ENCODE measurements around the gene FAM13A. TPM values are rescaled to one million over a fixed set of nuclear protein-coding genes. Genes with fewer than 3 reads are reported as not detected.

Gene FAM13A
- total and polyA plus RNA-seq, 9 of the 15 experiments (the other 6 are each of a cell fraction or from before 2014, with no cell fraction given): 11.3 to 23.3 (median 14.7) TPM

DNA sequence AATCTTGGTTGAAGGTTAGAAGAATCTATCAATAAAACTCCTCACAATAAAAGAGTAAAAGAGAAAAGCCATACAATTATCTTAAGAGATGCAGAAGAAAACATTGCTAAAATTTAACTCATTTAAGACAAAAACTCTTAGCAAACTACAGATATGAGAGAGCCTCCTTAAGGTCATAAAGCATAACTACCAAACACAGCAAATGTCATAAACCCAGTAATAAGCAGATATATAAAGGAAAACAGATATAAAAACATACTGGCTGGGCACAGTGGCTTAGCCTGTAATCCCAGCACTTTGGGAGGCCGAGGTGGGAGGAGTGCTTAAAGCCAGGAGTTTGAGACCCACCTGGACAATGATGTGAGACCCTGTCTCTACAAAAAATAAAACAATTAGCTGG lies 165.3 kb downstream of the FAM13A start:
- no peaks in the 10 kb centered on the region; the same call in 2 of the 3 replicates for H3K79me2 ChIP-seq (ENCODE audit: control insufficient read depth, insufficient read depth, low read length)
- intact Hi-C loops (cut with micrococcal nuclease): loop anchor here (10.0 kb wide), 1 partner anchor 133 kb away; no protein-coding TSS in a partner anchor
- 57% methylated on average over 1 of the region's 1 CpG for WGBS (ENCODE audit: insufficient coverage, low coverage, missing lambda C conversion rate)
- no peaks in the 10 kb centered on the region for H3K27me3 ChIP-seq (ENCODE audit: control insufficient read depth in 2 of 2, insufficient read depth in 2 of 2, low read length in 2 of 2)
- BruUV-seq (replicated peaks): no TSS peak
- CTCF ChIA-PET (ENCODE audit: low intra/inter-chr PET ratio): interaction anchor here (0.6 kb wide), 1 partner anchor 73 kb away, joined by 4 read pairs; no protein-coding TSS in a partner anchor
- FAIRE-seq: no peak
- H3K9me1 ChIP-seq (ENCODE audit: control insufficient read depth, insufficient read depth, low read length): no peaks in the 10 kb centered on the region
- DNase-seq (ENCODE audit: extremely low read depth in 1 of 4, low spot score in 3 of 4): no peak
- H3K9me3 ChIP-seq (replicated peaks; ENCODE audit: control insufficient read depth, insufficient read depth, low read depth, low read length): no peaks in the 10 kb centered on the region
- no peak overlapping the region for H3K27ac ChIP-seq (ENCODE audit: extremely low read depth, low read depth, low read length)
- H3K4me2 ChIP-seq (ENCODE audit: insufficient read depth, low read length): no peak overlapping the region
- H3K4me3 ChIP-seq: no peak overlapping the region
- H3K36me3 ChIP-seq (ENCODE audit: control insufficient read depth, insufficient read depth, low read length): no peaks in the 10 kb centered on the region
- in situ Hi-C loops (cut with MboI): no loop called here
- no peak overlapping the region for H3K9ac ChIP-seq (ENCODE audit: insufficient read depth in 1 of 2, low read depth in 2 of 2, low read length in 2 of 2)
- no peaks in the 10 kb centered on the region; a peak in 1 of 5 replicates for H3K4me1 ChIP-seq (replicated peaks in 1 of 2; ENCODE audit: control insufficient read depth in 2 of 2, insufficient read depth in 2 of 2, low read length in 2 of 2)
- no peak for ATAC-seq
- no peak overlapping the region for H2AFZ ChIP-seq (ENCODE audit: low read depth, low read length)
- no peaks in the 10 kb centered on the region for H4K20me1 ChIP-seq (replicated peaks; ENCODE audit: control insufficient read depth, insufficient read depth, low read length)
- POLR2A ChIA-PET: interaction anchor here (0.9 kb wide), 1 partner anchor 11 kb away, joined by 3 read pairs; no protein-coding TSS in a partner anchor
- TF ChIP-seq ZBTB5 (IDR thresholded peaks at IDR 0.05) (no peak), HMBOX1 (IDR thresholded peaks at IDR 0.05) (no peak), ARNT (IDR thresholded peaks at IDR 0.05) (no peak), ZNF253 (CRISPR knock-in tag; conservative IDR thresholded peaks at IDR 0.05) (no peak), ZNF239 (CRISPR knock-in tag; IDR thresholded peaks at IDR 0.05) (no peak), TAL1 (IDR thresholded peaks at IDR 0.05) (no peak), PRMT5 (CRISPR knock-in tag; IDR thresholded peaks at IDR 0.05) (no peak), ZNF561 (CRISPR knock-in tag; conservative IDR thresholded peaks at IDR 0.05) (no peak), HDAC1 (IDR thresholded peaks at IDR 0.05) (no peak), MED1 (CRISPR knock-in tag; IDR thresholded peaks at IDR 0.05; ENCODE audit: borderline replicate concordance) (no peak), NR4A1 (CRISPR knock-in tag; IDR thresholded peaks at IDR 0.05) (no peak), NR4A1 (tag; IDR thresholded peaks at IDR 0.05) (no peak), ZNF75A (CRISPR knock-in tag; IDR thresholded peaks at IDR 0.05) (no peak)
- TF ChIP-seq, protein P1, sequence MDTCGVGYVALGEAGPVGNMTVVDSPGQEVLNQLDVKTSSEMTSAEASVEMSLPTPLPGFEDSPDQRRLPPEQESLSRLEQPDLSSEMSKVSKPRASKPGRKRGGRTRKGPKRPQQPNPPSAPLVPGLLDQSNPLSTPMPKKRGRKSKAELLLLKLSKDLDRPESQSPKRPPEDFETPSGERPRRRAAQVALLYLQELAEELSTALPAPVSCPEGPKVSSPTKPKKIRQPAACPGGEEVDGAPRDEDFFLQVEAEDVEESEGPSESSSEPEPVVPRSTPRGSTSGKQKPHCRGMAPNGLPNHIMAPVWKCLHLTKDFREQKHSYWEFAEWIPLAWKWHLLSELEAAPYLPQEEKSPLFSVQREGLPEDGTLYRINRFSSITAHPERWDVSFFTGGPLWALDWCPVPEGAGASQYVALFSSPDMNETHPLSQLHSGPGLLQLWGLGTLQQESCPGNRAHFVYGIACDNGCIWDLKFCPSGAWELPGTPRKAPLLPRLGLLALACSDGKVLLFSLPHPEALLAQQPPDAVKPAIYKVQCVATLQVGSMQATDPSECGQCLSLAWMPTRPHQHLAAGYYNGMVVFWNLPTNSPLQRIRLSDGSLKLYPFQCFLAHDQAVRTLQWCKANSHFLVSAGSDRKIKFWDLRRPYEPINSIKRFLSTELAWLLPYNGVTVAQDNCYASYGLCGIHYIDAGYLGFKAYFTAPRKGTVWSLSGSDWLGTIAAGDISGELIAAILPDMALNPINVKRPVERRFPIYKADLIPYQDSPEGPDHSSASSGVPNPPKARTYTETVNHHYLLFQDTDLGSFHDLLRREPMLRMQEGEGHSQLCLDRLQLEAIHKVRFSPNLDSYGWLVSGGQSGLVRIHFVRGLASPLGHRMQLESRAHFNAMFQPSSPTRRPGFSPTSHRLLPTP (IDR thresholded peaks at IDR 0.05; ENCODE audit: borderline replicate concordance, extremely low read depth, insufficient read length): no peak

Measured in K562 (cell line).